H1 (cell line): ENCODE measurements around the gene HSH2D. TPM values are rescaled to one million over a fixed set of nuclear protein-coding genes. Genes with fewer than 3 reads are reported as not detected.

ENCODE experiments used
- CTCF ChIA-PET: fragments of 300-600 bp; sonication (Branson Sonifier 250); formaldehyde crosslinking; loops from one replicate; lab custom pipeline; 2021; ENCODE audit not compliant: partially characterized antibody; lab: Charles Lee
- POLR2A ChIA-PET: fragments of 300-600 bp; sonication (Branson Sonifier 250); formaldehyde crosslinking; loops from one replicate; lab custom pipeline; 2021; ENCODE audit warnings: inconsistent platforms; ENCODE audit not compliant: partially characterized antibody; lab: Charles Lee
- DNase-seq, 2 experiments: peaks; one replicate each; pipeline versions ENCODE4 v3.0.0 to v3.0.0-alpha.2; 2010 to 2022; ENCODE audit warnings: low spot score in 2 of 2, low read depth in 1 of 2, mixed read lengths in 1 of 2
- FAIRE-seq: peaks from 2 replicates; lab custom pipeline; 2011; peaks lifted over from hg19 to GRCh38; lab: Jason Lieb, UNC
- H2AFZ ChIP-seq: 2 replicates; pipeline ENCODE4 v1.8.1; 2012; ENCODE audit warnings: low read length, inconsistent platforms
- H2AK5ac ChIP-seq: 2 replicates; pipeline ENCODE4 v1.6.1; 2013; ENCODE audit warnings: low read depth, low read length
- H2BK120ac ChIP-seq: replicated peaks from 2 replicates; pipeline ENCODE3; 2013; ENCODE audit warnings: low read depth, low read length, inconsistent platforms
- H2BK12ac ChIP-seq: 2 replicates; pipeline ENCODE4 v1.6.1; 2013; ENCODE audit warnings: low read depth, low read length
- H2BK15ac ChIP-seq: 2 replicates; pipeline ENCODE4 v1.6.1; 2013; ENCODE audit warnings: low read length
- H2BK20ac ChIP-seq: 2 replicates; pipeline ENCODE4 v1.6.1; 2013; ENCODE audit warnings: low read length
- H2BK5ac ChIP-seq: 2 replicates; pipeline ENCODE4 v1.6.1; 2013; ENCODE audit warnings: low read depth, low read length
- H3K14ac ChIP-seq: 2 replicates; pipeline ENCODE4 v1.6.1; 2013; ENCODE audit warnings: inconsistent platforms; ENCODE audit not compliant: insufficient read length
- H3K18ac ChIP-seq: 2 replicates; pipeline ENCODE4 v1.6.1; 2013; ENCODE audit warnings: low read length; ENCODE audit errors: extremely low read depth
- H3K23ac ChIP-seq: 2 replicates; pipeline ENCODE4 v1.6.1; 2013; ENCODE audit warnings: inconsistent platforms; ENCODE audit not compliant: insufficient read length
- H3K23me2 ChIP-seq: 2 replicates; pipeline ENCODE4 v1.6.1; 2013; ENCODE audit warnings: low read depth, low read length
- H3K27ac ChIP-seq: 2 replicates; pipeline ENCODE4 v1.6.1; 2011; ENCODE audit warnings: low read depth, low read length, inconsistent platforms
- H3K27me3 ChIP-seq, 4 experiments: replicated peaks in 1 of 4; 1 replicate in 1 of 4; 2 replicates in 3 of 4; pipeline versions ENCODE4 v1.6.1 to v1.8.1; 2011 to 2013; ENCODE audit warnings: low read length in 3 of 4, mild to moderate bottlenecking in 3 of 4, inconsistent platforms in 2 of 4, mixed read lengths in 2 of 4, moderate library complexity in 1 of 4; ENCODE audit not compliant: control insufficient read depth in 3 of 4, insufficient read depth in 3 of 4; ENCODE audit errors: extremely low read depth in 1 of 4
- H3K36me3 ChIP-seq, 4 experiments: 2 replicates each; pipeline versions ENCODE4 v1.6.1 to v1.8.1; 2011 to 2013; ENCODE audit warnings: mild to moderate bottlenecking in 4 of 4, low read length in 3 of 4, moderate library complexity in 2 of 4, control low read depth in 1 of 4, inconsistent platforms in 1 of 4; ENCODE audit not compliant: insufficient read depth in 4 of 4, control insufficient read depth in 2 of 4
- H3K4ac ChIP-seq: replicated peaks from 2 replicates; pipeline ENCODE3; 2013; ENCODE audit warnings: low read length, low read depth, mixed read lengths, inconsistent platforms; ENCODE audit not compliant: insufficient read length
- H3K4me1 ChIP-seq, 4 experiments: replicated peaks in 1 of 4; 1 replicate in 1 of 4; 2 replicates in 3 of 4; pipeline versions ENCODE4 v1.6.1 to v1.8.1; 2011 to 2013; ENCODE audit warnings: low read length in 3 of 4, inconsistent platforms in 2 of 4, mixed read lengths in 1 of 4; ENCODE audit not compliant: insufficient read depth in 4 of 4, control insufficient read depth in 3 of 4
- H3K4me2 ChIP-seq, 2 experiments: 2 replicates each; pipeline versions ENCODE4 v1.6.1 to v1.8.1; 2011 to 2013; ENCODE audit warnings: low read depth in 2 of 2, low read length in 2 of 2, control low read depth in 1 of 2, inconsistent platforms in 1 of 2, mild to moderate bottlenecking in 1 of 2; ENCODE audit not compliant: insufficient read depth in 1 of 2
- H3K4me3 ChIP-seq, 4 experiments: fragments of 200-600, 300-600 bp in 1 of 4; sonication (generic), shearing (Covaris generic), sonication (Bioruptor Twin) in 1 of 4; 2 replicates each; pipeline versions ENCODE4 v1.5.1 to v1.8.1; 2011 to 2016; ENCODE audit warnings: low read length in 4 of 4, low read depth in 3 of 4, control low read depth in 2 of 4, inconsistent platforms in 2 of 4, mild to moderate bottlenecking in 2 of 4, mixed read lengths in 1 of 4, moderate library complexity in 1 of 4; ENCODE audit not compliant: insufficient read depth in 2 of 4; ENCODE audit errors: extremely low read depth in 1 of 4
- H3K56ac ChIP-seq: replicated peaks from 2 replicates; pipeline ENCODE3; 2013; ENCODE audit warnings: low read depth, mild to moderate bottlenecking, mixed read lengths, low read length, inconsistent platforms; ENCODE audit not compliant: insufficient read length
- H3K79me1 ChIP-seq: 2 replicates; pipeline ENCODE4 v1.6.1; 2013; ENCODE audit warnings: low read depth, low read length, control low read depth
- H3K79me2 ChIP-seq, 2 experiments: 2 replicates each; pipeline versions ENCODE4 v1.6.1 to v1.8.1; 2012 to 2013; ENCODE audit warnings: low read length in 2 of 2, mild to moderate bottlenecking in 2 of 2, inconsistent platforms in 1 of 2; ENCODE audit not compliant: insufficient read depth in 2 of 2, control insufficient read depth in 1 of 2
- H3K9ac ChIP-seq, 4 experiments: replicated peaks in 1 of 4; 1 replicate in 1 of 4; 2 replicates in 3 of 4; pipeline versions ENCODE4 v1.6.1 to v1.8.1; 2011 to 2013; ENCODE audit warnings: low read depth in 3 of 4, low read length in 3 of 4, control low read depth in 2 of 4, mild to moderate bottlenecking in 2 of 4, moderate library complexity in 2 of 4, inconsistent platforms in 1 of 4; ENCODE audit errors: extremely low read depth in 1 of 4
- H3K9me3 ChIP-seq, 2 experiments: 2 replicates each; pipeline versions ENCODE4 v1.6.1 to v1.8.1; 2012 to 2013; ENCODE audit warnings: mild to moderate bottlenecking in 2 of 2, moderate library complexity in 2 of 2, control low read depth in 1 of 2, inconsistent platforms in 1 of 2, low read depth in 1 of 2, low read length in 1 of 2, mixed read lengths in 1 of 2; ENCODE audit not compliant: insufficient read depth in 2 of 2
- H4K20me1 ChIP-seq, 2 experiments: replicated peaks in 1 of 2; 2 replicates each; pipeline versions ENCODE3 to v1.8.1; 2011 to 2013; ENCODE audit warnings: inconsistent platforms in 2 of 2, low read length in 2 of 2, mild to moderate bottlenecking in 1 of 2; ENCODE audit not compliant: insufficient read depth in 2 of 2, control insufficient read depth in 1 of 2
- H4K5ac ChIP-seq: 2 replicates; pipeline ENCODE4 v1.6.1; 2013; ENCODE audit warnings: low read length, low read depth, mixed read lengths, inconsistent platforms; ENCODE audit not compliant: insufficient read length
- H4K8ac ChIP-seq: 2 replicates; pipeline ENCODE4 v1.8.0; 2013; ENCODE audit warnings: mild to moderate bottlenecking, moderate library complexity, low read length, inconsistent platforms; ENCODE audit not compliant: insufficient read depth; ENCODE audit errors: extremely low read depth
- H4K91ac ChIP-seq: replicated peaks from 2 replicates; pipeline ENCODE3; 2013; ENCODE audit warnings: low read length, mixed read lengths, inconsistent platforms; ENCODE audit not compliant: insufficient read length
- CEBPB ChIP-seq: IDR thresholded peaks from 2 replicates; pipeline ENCODE4 v1.6.1; 2012; ENCODE audit warnings: low read depth, low read length
- CTBP2 ChIP-seq: IDR thresholded peaks from 2 replicates; pipeline ENCODE4 v1.7.0; 2011; ENCODE audit warnings: borderline replicate concordance, mild to moderate bottlenecking, moderate library complexity, mixed read lengths, low read length; ENCODE audit not compliant: insufficient read depth, insufficient read length
- EZH2 ChIP-seq: fragments of 200-600 bp; sonication (generic); IDR thresholded peaks from 2 replicates; pipeline ENCODE4 v1.7.1; 2012; ENCODE audit warnings: low read depth, mild to moderate bottlenecking, moderate library complexity, low read length, inconsistent platforms; ENCODE audit not compliant: severe bottlenecking
- GTF2F1 ChIP-seq: IDR thresholded peaks from 2 replicates; pipeline ENCODE4 v1.6.1; 2012; ENCODE audit warnings: low read depth, low read length, improper control_type of control experiment, borderline replicate concordance
- KDM5A ChIP-seq: fragments of 200-600 bp; IDR thresholded peaks from 2 replicates; pipeline ENCODE4 v1.7.1; 2012; ENCODE audit warnings: mild to moderate bottlenecking, low read length, inconsistent platforms, mixed read lengths
- MAFK ChIP-seq: IDR thresholded peaks from 2 replicates; pipeline ENCODE4 v1.6.1; 2012; ENCODE audit warnings: low read depth, mild to moderate bottlenecking, improper control_type of control experiment, low read length
- NANOG ChIP-seq: IDR thresholded peaks from 2 replicates; pipeline ENCODE4 v1.6.1; 2011; ENCODE audit warnings: low read length, low read depth, mild to moderate bottlenecking, inconsistent platforms; ENCODE audit not compliant: insufficient read depth, poor library complexity, severe bottlenecking
- SIN3A ChIP-seq, 2 experiments: IDR thresholded peaks in 1 of 2; conservative IDR thresholded peaks in 1 of 2; 2 replicates each; pipeline ENCODE4 v1.6.1; 2011 to 2012; ENCODE audit warnings: low read length in 2 of 2, improper control_type of control experiment in 1 of 2, low read depth in 1 of 2, mild to moderate bottlenecking in 1 of 2
- TBP ChIP-seq: IDR thresholded peaks from 2 replicates; pipeline ENCODE4 v1.6.1; 2011; ENCODE audit warnings: low read depth, low read length, improper control_type of control experiment
- WGBS, 2 experiments: shearing (Covaris generic) in 1 of 2; methylation state at CpG; one replicate each; pipeline versions ENCODE4 v1.1.6 to v1.1.7; 2013 to 2015; ENCODE audit warnings: low lambda C conversion rate in 2 of 2, mixed read lengths in 2 of 2, inconsistent platforms in 1 of 2, low coverage in 1 of 2, missing lambda C conversion rate in 1 of 2; ENCODE audit not compliant: insufficient replicate concordance in 2 of 2, insufficient coverage in 1 of 2, insufficient read length in 1 of 2; ENCODE audit errors: extremely low coverage in 1 of 2, missing lambda C conversion rate in 1 of 2; 5-methylcytosine and 5-hydroxymethylcytosine counted together
- polyA plus RNA-seq, 7 experiments: library from polyadenylated mRNA; depleted of rRNA in 3 of 7; stranded (reverse) in 5 of 7; unstranded in 2 of 7; fragments of >200 nt in 5 of 7; fragments of 200-250 nt in 2 of 7; gene quantifications; 1 replicate in 5 of 7; 2 replicates in 1 of 7; 4 replicates in 1 of 7; pipeline versions ENCODE4 v1.2.1 to v1.2.3, GENCODE V29; 2011 to 2013; ENCODE audit warnings: missing spikeins in 2 of 7, mixed read lengths in 2 of 7
- total RNA-seq: library from RNA; stranded (reverse); fragmentation: NEBNext Ultra II Directional; extraction: Animal tissue kit (Norgen Biotek cat#: 25700); gene quantifications from 2 replicates; pipeline ENCODE4 v1.2.1, GENCODE V29; 2021
- TF ChIP-seq, protein P1 (sequence below), 3 experiments: IDR thresholded peaks; 1 replicate in 2 of 3; 2 replicates in 1 of 3; pipeline versions ENCODE4 v1.5.1 to v1.6.1; 2011; ENCODE audit warnings: low read length in 3 of 3, mild to moderate bottlenecking in 3 of 3, inconsistent platforms in 2 of 3, low read depth in 1 of 3, moderate library complexity in 1 of 3; ENCODE audit not compliant: insufficient read depth in 1 of 3; ENCODE audit errors: control extremely low read depth in 1 of 3

Gene HSH2D
- total and polyA plus RNA-seq, 2 of the 8 experiments (the other 6 are each of a cell fraction or from before 2014, with no cell fraction given), result 0.67 to 1.6 TPM

DNA sequence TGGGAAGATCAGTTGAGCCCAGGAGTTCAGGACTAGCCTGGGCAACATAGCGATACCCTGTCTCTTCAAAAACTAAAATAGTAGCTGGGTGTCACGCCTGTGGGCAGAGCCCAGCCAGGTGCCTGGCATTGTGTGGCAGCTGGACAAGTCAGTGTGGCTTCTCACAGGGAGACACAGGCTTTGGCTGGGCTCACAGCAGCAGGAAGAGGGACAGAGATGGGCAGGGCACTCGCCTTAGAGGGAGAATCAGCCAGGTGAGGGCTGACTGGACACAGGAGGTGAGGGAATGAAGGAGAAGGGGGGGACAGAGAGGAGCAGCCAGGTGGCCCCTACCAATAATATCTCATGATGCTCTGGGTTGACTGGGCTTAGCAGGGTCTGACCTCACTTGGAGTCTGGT, 45.0 kb downstream of the HSH2D start:
- H3K56ac ChIP-seq, result no peak overlapping the region
- H3K4me3 ChIP-seq, result no peak overlapping the region
- no peak overlapping the region for H3K18ac ChIP-seq
- DNase-seq (no peak), FAIRE-seq (no peak)
- no peak overlapping the region; a peak in 1 of 7 replicates for H3K9ac ChIP-seq
- no peaks in the 10 kb centered on the region for H3K9me3 ChIP-seq
- peaks cover 0 to 2% (median 0%) of the 10 kb centered on the region in 4 experiments; a peak in 1 of 7 replicates for H3K4me1 ChIP-seq
- no peak overlapping the region for H3K23ac ChIP-seq
- peaks cover 7 to 34% (median 18%) of the 10 kb centered on the region in 4 experiments for H3K36me3 ChIP-seq
- no peak overlapping the region for H3K14ac ChIP-seq
- no peak overlapping the region for H4K5ac ChIP-seq
- CTCF ChIA-PET, result interaction anchor here (0.6 to 1.9 kb wide), 3 partner anchors 70 to 228 kb away, joined by 3 to 5 read pairs (median 4); no protein-coding TSS in a partner anchor
- H2BK15ac ChIP-seq, result no peak overlapping the region
- peaks cover 10% of the 10 kb centered on the region for H3K79me1 ChIP-seq
- no peak overlapping the region for H3K4ac ChIP-seq
- H4K91ac ChIP-seq, result no peak overlapping the region
- POLR2A ChIA-PET, result interaction anchor here (0.6 to 1.6 kb wide), 5 partner anchors 8 to 234 kb away, joined by 3 to 7 read pairs (median 4); no protein-coding TSS in a partner anchor
- H3K79me2 ChIP-seq, result peaks cover 0 to 18% of the 10 kb centered on the region in 2 experiments; a peak in 3 of 4 replicates
- WGBS, 2 experiments, result 87% methylated on average over 3 of the region's 3 CpGs; no CpG with 5 or more reads in 1 of the 2 experiments
- H3K27me3 ChIP-seq, result no peaks in the 10 kb centered on the region
- H2AK5ac ChIP-seq, result no peak overlapping the region
- no peak overlapping the region for H3K4me2 ChIP-seq
- H2AFZ ChIP-seq, result no peak overlapping the region
- H2BK5ac ChIP-seq, result no peak overlapping the region
- peaks cover 3% of the 10 kb centered on the region; the same call in 1 of the 2 replicates for H3K23me2 ChIP-seq
- H2BK120ac ChIP-seq, result no peak overlapping the region
- no peak overlapping the region for H2BK12ac ChIP-seq
- no peak overlapping the region for H4K8ac ChIP-seq
- H4K20me1 ChIP-seq, result peaks cover 4 to 9% of the 10 kb centered on the region in 2 experiments
- no peak overlapping the region for H2BK20ac ChIP-seq
- H3K27ac ChIP-seq, result no peak overlapping the region
- TF ChIP-seq TBP, result no peak
- TF ChIP-seq EZH2, result no peak
- no peak for TF ChIP-seq CEBPB
- TF ChIP-seq, protein P1, sequence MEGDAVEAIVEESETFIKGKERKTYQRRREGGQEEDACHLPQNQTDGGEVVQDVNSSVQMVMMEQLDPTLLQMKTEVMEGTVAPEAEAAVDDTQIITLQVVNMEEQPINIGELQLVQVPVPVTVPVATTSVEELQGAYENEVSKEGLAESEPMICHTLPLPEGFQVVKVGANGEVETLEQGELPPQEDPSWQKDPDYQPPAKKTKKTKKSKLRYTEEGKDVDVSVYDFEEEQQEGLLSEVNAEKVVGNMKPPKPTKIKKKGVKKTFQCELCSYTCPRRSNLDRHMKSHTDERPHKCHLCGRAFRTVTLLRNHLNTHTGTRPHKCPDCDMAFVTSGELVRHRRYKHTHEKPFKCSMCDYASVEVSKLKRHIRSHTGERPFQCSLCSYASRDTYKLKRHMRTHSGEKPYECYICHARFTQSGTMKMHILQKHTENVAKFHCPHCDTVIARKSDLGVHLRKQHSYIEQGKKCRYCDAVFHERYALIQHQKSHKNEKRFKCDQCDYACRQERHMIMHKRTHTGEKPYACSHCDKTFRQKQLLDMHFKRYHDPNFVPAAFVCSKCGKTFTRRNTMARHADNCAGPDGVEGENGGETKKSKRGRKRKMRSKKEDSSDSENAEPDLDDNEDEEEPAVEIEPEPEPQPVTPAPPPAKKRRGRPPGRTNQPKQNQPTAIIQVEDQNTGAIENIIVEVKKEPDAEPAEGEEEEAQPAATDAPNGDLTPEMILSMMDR (IDR thresholded peaks at IDR 0.05; ENCODE audit: control extremely low read depth in 1 of 3, insufficient read depth in 1 of 3, low read depth in 1 of 3, low read length in 3 of 3), result no peak
- no peak for TF ChIP-seq GTF2F1
- no peak for TF ChIP-seq MAFK
- TF ChIP-seq CTBP2, result no peak
- TF ChIP-seq KDM5A, result no peak
- TF ChIP-seq NANOG, result no peak
- no peak for TF ChIP-seq SIN3A (conservative IDR thresholded peaks at IDR 0.05 in 1 of 2, IDR thresholded peaks at IDR 0.05 in 1 of 2; ENCODE audit: low read depth in 1 of 2, low read length in 2 of 2)
